HEK293 (cell line): ENCODE data around the gene LNP1.

Experiments
- CTCF ChIA-PET: fragments of 350-600 bp; formaldehyde crosslinking; extraction: SDS; loops from one replicate; lab custom pipeline; 2021; ENCODE audit warnings: antibody characterized with exemption; lab: Yijun Ruan, JAX
- POLR2A ChIA-PET: fragments of 300-600 bp; formaldehyde crosslinking; extraction: SDS; loops from one replicate; lab custom pipeline; 2020; ENCODE audit warnings: antibody characterized with exemption, inconsistent platforms; lab: Yijun Ruan, JAX
- H3K27ac ChIP-seq: fragments of 200-500 bp; sonication (Bioruptor generic); 2 replicates; pipeline ENCODE4 v1.5.1; 2014; ENCODE audit warnings: low read depth, low read length, control low read depth, inconsistent platforms; ENCODE audit errors: extremely low read depth
- H3K36me3 ChIP-seq, 2 experiments: fragments of 200-500 bp in 1 of 2; sonication (Bioruptor generic) in 1 of 2; 1 replicate in 1 of 2; 2 replicates in 1 of 2; pipeline ENCODE4 v1.5.1; 2014 to 2017; ENCODE audit warnings: inconsistent platforms in 2 of 2, low read length in 2 of 2; ENCODE audit not compliant: control insufficient read depth in 2 of 2, insufficient read depth in 1 of 2
- H3K4me1 ChIP-seq: fragments of 200-500 bp; sonication (Bioruptor generic); 2 replicates; pipeline ENCODE4 v1.5.1; 2014; ENCODE audit warnings: mild to moderate bottlenecking, low read length, inconsistent platforms; ENCODE audit not compliant: control insufficient read depth, insufficient read depth
- H3K4me3 ChIP-seq: 2 replicates; pipeline ENCODE4 v1.5.1; 2011; ENCODE audit warnings: low read depth, mild to moderate bottlenecking, control low read depth, low read length, moderate library complexity
- H3K9me3 ChIP-seq: fragments of 200-500 bp; sonication (Bioruptor generic); 2 replicates; pipeline ENCODE4 v1.5.1; 2014; ENCODE audit warnings: low read depth, low read length, inconsistent platforms; ENCODE audit not compliant: control insufficient read depth, insufficient read depth
- AEBP2 ChIP-seq: fragments of 450-650 bp; formaldehyde crosslinking; IDR thresholded peaks from 2 replicates; pipeline ENCODE4 v1.5.1; 2016; ENCODE audit warnings: missing biosample characterization, missing genetic modification characterization, borderline replicate concordance
- GLI4 ChIP-seq: fragments of 450-650 bp; formaldehyde crosslinking; IDR thresholded peaks from 2 replicates; pipeline ENCODE4 v1.5.1; 2016; ENCODE audit warnings: missing biosample characterization, missing genetic modification characterization
- KLF8 ChIP-seq: fragments of 450-650 bp; formaldehyde crosslinking; IDR thresholded peaks from 2 replicates; pipeline ENCODE4 v1.5.1; 2016; ENCODE audit warnings: missing biosample characterization, missing genetic modification characterization
- KLF9 ChIP-seq: fragments of 450-650 bp; formaldehyde crosslinking; IDR thresholded peaks from 2 replicates; pipeline ENCODE4 v1.5.1; 2016; ENCODE audit warnings: missing biosample characterization, missing genetic modification characterization, low read depth
- SETDB1 ChIP-seq: IDR thresholded peaks from one replicate; pipeline ENCODE4 v1.6.1; 2017; ENCODE audit warnings: mild to moderate bottlenecking, low read length, moderate library complexity, mixed read lengths; ENCODE audit not compliant: insufficient read length
- SP2 ChIP-seq: fragments of 450-650 bp; formaldehyde crosslinking; IDR thresholded peaks from 2 replicates; pipeline ENCODE4 v1.5.1; 2016; ENCODE audit warnings: missing biosample characterization, missing genetic modification characterization
- ZBTB48 ChIP-seq: fragments of 450-650 bp; formaldehyde crosslinking; IDR thresholded peaks from 2 replicates; pipeline ENCODE4 v1.5.1; 2016; ENCODE audit warnings: missing biosample characterization, missing genetic modification characterization
- ZFHX2 ChIP-seq: fragments of 450-650 bp; formaldehyde crosslinking; conservative IDR thresholded peaks from 2 replicates; pipeline ENCODE4 v1.5.1; 2016; ENCODE audit warnings: missing biosample characterization, missing genetic modification characterization
- ZFP41 ChIP-seq: fragments of 450-650 bp; formaldehyde crosslinking; IDR thresholded peaks from 2 replicates; pipeline ENCODE4 v1.5.1; 2016; ENCODE audit warnings: missing biosample characterization, missing genetic modification characterization, borderline replicate concordance
- ZIC2 ChIP-seq: fragments of 450-650 bp; formaldehyde crosslinking; IDR thresholded peaks from 2 replicates; pipeline ENCODE4 v1.5.1; 2016; ENCODE audit warnings: missing biosample characterization, missing genetic modification characterization
- ZNF112 ChIP-seq: fragments of 450-650 bp; formaldehyde crosslinking; IDR thresholded peaks from 2 replicates; pipeline ENCODE4 v1.5.0; 2017; ENCODE audit warnings: missing biosample characterization, missing genetic modification characterization
- ZNF133 ChIP-seq: fragments of 450-650 bp; formaldehyde crosslinking; IDR thresholded peaks from 2 replicates; pipeline ENCODE4 v1.5.1; 2016; ENCODE audit warnings: missing biosample characterization, missing genetic modification characterization
- ZNF174 ChIP-seq: fragments of 450-650 bp; formaldehyde crosslinking; IDR thresholded peaks from 2 replicates; pipeline ENCODE4 v1.5.0; 2017; ENCODE audit warnings: missing biosample characterization, mild to moderate bottlenecking, missing genetic modification characterization
- ZNF175 ChIP-seq: fragments of 450-650 bp; formaldehyde crosslinking; IDR thresholded peaks from 2 replicates; pipeline ENCODE4 v1.5.1; 2016; ENCODE audit warnings: missing biosample characterization, missing genetic modification characterization
- ZNF2 ChIP-seq: fragments of 450-650 bp; formaldehyde crosslinking; IDR thresholded peaks from 2 replicates; pipeline ENCODE4 v1.5.1; 2016; ENCODE audit warnings: missing biosample characterization, missing genetic modification characterization
- ZNF335 ChIP-seq: fragments of 450-650 bp; formaldehyde crosslinking; conservative IDR thresholded peaks from 2 replicates; pipeline ENCODE4 v1.5.1; 2016; ENCODE audit warnings: missing biosample characterization, missing genetic modification characterization
- ZNF341 ChIP-seq: fragments of 450-650 bp; formaldehyde crosslinking; IDR thresholded peaks from 2 replicates; pipeline ENCODE4; 2016; ENCODE audit warnings: low read depth, missing biosample characterization, missing genetic modification characterization
- ZNF350 ChIP-seq: fragments of 450-650 bp; formaldehyde crosslinking; IDR thresholded peaks from 2 replicates; pipeline ENCODE4 v1.5.0; 2017; ENCODE audit warnings: missing biosample characterization, mild to moderate bottlenecking, missing genetic modification characterization
- ZNF391 ChIP-seq: fragments of 450-650 bp; formaldehyde crosslinking; IDR thresholded peaks from 2 replicates; pipeline ENCODE4 v1.5.1; 2016; ENCODE audit warnings: low read depth, missing biosample characterization, missing genetic modification characterization, borderline replicate concordance
- ZNF426 ChIP-seq: fragments of 450-650 bp; formaldehyde crosslinking; IDR thresholded peaks from 2 replicates; pipeline ENCODE4 v1.5.1; 2017; ENCODE audit warnings: missing biosample characterization, missing genetic modification characterization, mild to moderate bottlenecking, inconsistent platforms, moderate library complexity
- ZNF513 ChIP-seq: fragments of 450-650 bp; IDR thresholded peaks from 2 replicates; pipeline ENCODE4 v1.5.1; 2018; ENCODE audit warnings: missing biosample characterization, missing genetic modification characterization
- ZNF580 ChIP-seq: fragments of 450-650 bp; formaldehyde crosslinking; IDR thresholded peaks from 2 replicates; pipeline ENCODE4 v1.5.1; 2016; ENCODE audit warnings: missing biosample characterization, missing genetic modification characterization
- ZNF624 ChIP-seq: fragments of 450-650 bp; formaldehyde crosslinking; IDR thresholded peaks from 2 replicates; pipeline ENCODE4 v1.5.1; 2017; ENCODE audit warnings: missing biosample characterization, missing genetic modification characterization
- ZNF670 ChIP-seq: fragments of 450-650 bp; formaldehyde crosslinking; IDR thresholded peaks from 2 replicates; pipeline ENCODE4 v1.5.1; 2016; ENCODE audit warnings: missing biosample characterization, missing genetic modification characterization, low read depth
- ZNF707 ChIP-seq: fragments of 450-650 bp; formaldehyde crosslinking; IDR thresholded peaks from 2 replicates; pipeline ENCODE4 v1.5.1; 2016; ENCODE audit warnings: missing biosample characterization, missing genetic modification characterization
- ZSCAN30 ChIP-seq: fragments of 450-650 bp; IDR thresholded peaks from 2 replicates; pipeline ENCODE4 v1.5.1; 2018; ENCODE audit warnings: missing biosample characterization, mild to moderate bottlenecking, missing genetic modification characterization, moderate library complexity
- TF ChIP-seq, protein P1 (sequence below): fragments of 450-650 bp; formaldehyde crosslinking; IDR thresholded peaks from 2 replicates; pipeline ENCODE4 v1.5.1; 2017; ENCODE audit warnings: missing biosample characterization, missing genetic modification characterization

Gene LNP1

GRCh38 chr3:100386437-100387074 is 14.8 kb upstream of the LNP1 start:
- ChIA-PET POLR2A (interaction anchor here (1.6 kb wide), 1 partner anchor 15 kb away, joined by 4 read pairs; the partner anchor contains the start of genes LNP1 and TOMM70), CTCF (no interaction called here)
- TF ChIP-seq ZBTB48 (no peak), ZNF350 (no peak), ZNF670 (tag by site-specific recombination) (no peak), ZFHX2 (no peak), ZNF335 (tag by site-specific recombination) (no peak), ZNF174 (tag by site-specific recombination) (no peak), ZNF2 (tag by site-specific recombination) (no peak), ZNF391 (no peak), ZNF580 (tag by site-specific recombination) (no peak), ZFP41 (tag by site-specific recombination) (no peak), ZIC2 (no peak), ZNF707 (tag by site-specific recombination) (no peak), SETDB1 (no peak), ZNF175 (tag by site-specific recombination) (no peak), GLI4 (tag by site-specific recombination) (no peak)
- TF ChIP-seq, protein P1, sequence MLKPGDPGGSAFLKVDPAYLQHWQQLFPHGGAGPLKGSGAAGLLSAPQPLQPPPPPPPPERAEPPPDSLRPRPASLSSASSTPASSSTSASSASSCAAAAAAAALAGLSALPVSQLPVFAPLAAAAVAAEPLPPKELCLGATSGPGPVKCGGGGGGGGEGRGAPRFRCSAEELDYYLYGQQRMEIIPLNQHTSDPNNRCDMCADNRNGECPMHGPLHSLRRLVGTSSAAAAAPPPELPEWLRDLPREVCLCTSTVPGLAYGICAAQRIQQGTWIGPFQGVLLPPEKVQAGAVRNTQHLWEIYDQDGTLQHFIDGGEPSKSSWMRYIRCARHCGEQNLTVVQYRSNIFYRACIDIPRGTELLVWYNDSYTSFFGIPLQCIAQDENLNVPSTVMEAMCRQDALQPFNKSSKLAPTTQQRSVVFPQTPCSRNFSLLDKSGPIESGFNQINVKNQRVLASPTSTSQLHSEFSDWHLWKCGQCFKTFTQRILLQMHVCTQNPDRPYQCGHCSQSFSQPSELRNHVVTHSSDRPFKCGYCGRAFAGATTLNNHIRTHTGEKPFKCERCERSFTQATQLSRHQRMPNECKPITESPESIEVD (tag by site-specific recombination), result no peak
- Histone ChIP-seq H3K9me3 (no peaks in the 10 kb centered on the region), H3K27ac (no peak overlapping the region), H3K4me3 (no peak overlapping the region), H3K4me1 (no peaks in the 10 kb centered on the region), H3K36me3 (peaks cover 0 to 54% of the 10 kb centered on the region in 2 experiments; a peak in 2 of 3 replicates)

DNA sequence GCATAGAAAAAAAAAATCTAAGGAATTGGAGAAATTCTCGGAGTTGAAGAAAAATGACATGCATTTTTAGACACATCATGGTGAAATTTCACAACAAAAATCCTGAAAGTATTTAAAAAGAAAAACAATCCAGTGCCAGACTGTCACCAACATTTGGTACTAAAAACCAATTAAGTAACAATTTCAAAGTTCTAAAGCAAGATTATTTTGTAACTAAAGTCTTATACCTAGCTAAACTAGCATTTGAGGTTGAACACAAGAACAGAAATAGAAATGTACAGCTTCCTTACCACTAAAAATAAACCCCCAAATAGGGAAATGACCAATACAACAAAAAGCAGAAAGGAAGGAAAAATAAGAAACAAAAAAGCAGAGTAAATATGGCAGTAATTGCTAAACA is 12.3 kb upstream of the LNP1 start:
- Histone ChIP-seq H3K9me3 (no peaks in the 10 kb centered on the region), H3K27ac (no peak overlapping the region), H3K4me3 (no peak overlapping the region), H3K4me1 (no peaks in the 10 kb centered on the region), H3K36me3 (peaks cover 0 to 31% of the 10 kb centered on the region in 2 experiments; a peak in 2 of 3 replicates)
- POLR2A ChIA-PET, result no interaction called here
- CTCF ChIA-PET, result no interaction called here
- TF ChIP-seq ZNF341 (tag by site-specific recombination) (no peak), ZNF513 (tag by site-specific recombination) (no peak)

DNA sequence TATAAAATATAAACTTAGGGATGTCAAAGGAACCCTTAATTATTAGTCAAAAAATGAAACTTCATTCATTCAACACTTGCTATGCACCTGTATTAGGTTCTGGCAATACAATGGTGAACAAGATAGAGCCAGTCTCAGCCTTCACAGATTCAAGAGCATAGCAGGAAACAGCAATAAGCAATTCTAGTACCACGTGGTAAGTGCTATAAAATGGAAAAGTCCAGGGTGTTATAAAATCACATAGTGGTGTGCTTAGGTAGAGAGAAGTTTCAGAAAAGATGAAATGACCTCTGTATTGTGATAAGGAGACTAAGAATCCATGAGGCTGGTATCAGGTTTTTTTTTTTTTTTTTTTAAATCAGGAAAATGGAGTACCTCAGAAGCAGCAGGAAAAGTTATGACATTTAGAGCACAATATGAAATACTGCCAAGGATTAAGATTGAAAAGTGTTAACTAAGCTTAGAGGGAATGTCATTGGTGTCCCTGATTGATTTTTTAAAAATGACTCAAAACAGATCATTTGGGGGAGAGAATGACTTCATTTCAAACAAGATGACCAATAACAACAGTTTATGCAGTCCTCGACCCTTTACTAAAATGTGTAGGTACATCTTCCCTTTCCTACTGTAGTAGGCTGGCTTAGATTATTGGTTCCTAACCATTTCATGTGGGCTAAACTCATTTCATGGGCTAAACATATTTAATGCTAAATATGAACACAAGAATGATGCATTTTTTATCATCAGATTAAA is 5.5 kb upstream of the LNP1 start:
- no peaks in the 10 kb centered on the region for H3K4me1 ChIP-seq
- H3K9me3 ChIP-seq, result no peaks in the 10 kb centered on the region
- no peak overlapping the region for H3K4me3 ChIP-seq
- no peak overlapping the region for H3K27ac ChIP-seq
- no peaks in the 10 kb centered on the region for H3K36me3 ChIP-seq
- POLR2A ChIA-PET, result no interaction called here
- CTCF ChIA-PET, result interaction anchor here (0.7 kb wide), 1 partner anchor 52 kb away, joined by 3 read pairs; no protein-coding TSS in a partner anchor
- TF ChIP-seq ZNF112 (no peak), AEBP2 (no peak), KLF8 (tag by site-specific recombination) (no peak), KLF9 (no peak), ZSCAN30 (tag by site-specific recombination) (no peak), ZNF580 (tag by site-specific recombination) (no peak), ZNF133 (tag by site-specific recombination) (no peak), ZNF624 (no peak), ZNF426 (tag by site-specific recombination) (no peak), SP2 (tag by site-specific recombination) (no peak)
